Mesenchymal stem cell (in vitro differentiated cells and primary cell): Measurements from ENCODE around the gene BMAL1.

ENCODE experiments used
- DNase-seq: peaks from one replicate; pipeline ENCODE4 v3.0.0-alpha.2; 2013
- H2AFZ ChIP-seq: one replicate; pipeline ENCODE4 v1.6.1; 2013; ENCODE audit warnings: low read depth, mild to moderate bottlenecking, control low read depth, inconsistent platforms, low read length, moderate library complexity
- H2AK5ac ChIP-seq: 2 replicates; pipeline ENCODE4 v1.6.1; 2013; ENCODE audit warnings: low read length, moderate library complexity, mild to moderate bottlenecking, inconsistent platforms; ENCODE audit not compliant: severe bottlenecking
- H2BK120ac ChIP-seq: one replicate; pipeline ENCODE4 v1.6.1; 2013; ENCODE audit warnings: low read depth, mild to moderate bottlenecking, inconsistent platforms, low read length, moderate library complexity
- H2BK12ac ChIP-seq, 2 experiments: one replicate each; pipeline ENCODE4 v1.6.1; 2013; ENCODE audit warnings: inconsistent platforms in 2 of 2, low read length in 2 of 2, mild to moderate bottlenecking in 2 of 2, moderate library complexity in 2 of 2, control low read depth in 1 of 2
- H2BK15ac ChIP-seq: one replicate; pipeline ENCODE4 v1.6.1; 2013; ENCODE audit warnings: mild to moderate bottlenecking, low read depth, inconsistent platforms; ENCODE audit not compliant: poor library complexity, severe bottlenecking
- H2BK5ac ChIP-seq: 2 replicates; pipeline ENCODE4 v1.6.1; 2013; ENCODE audit warnings: low read depth, mild to moderate bottlenecking, low read length, control low read depth, inconsistent platforms; ENCODE audit not compliant: poor library complexity, severe bottlenecking
- H3K14ac ChIP-seq, 2 experiments: one replicate each; pipeline ENCODE4 v1.6.1; 2013; ENCODE audit warnings: inconsistent platforms in 2 of 2, low read length in 2 of 2, control low read depth in 1 of 2, mild to moderate bottlenecking in 1 of 2, moderate library complexity in 1 of 2
- H3K18ac ChIP-seq, 2 experiments: one replicate each; pipeline ENCODE4 v1.6.1; 2013; ENCODE audit warnings: inconsistent platforms in 2 of 2, low read length in 2 of 2, control low read depth in 1 of 2, low read depth in 1 of 2, mild to moderate bottlenecking in 1 of 2
- H3K23ac ChIP-seq, 2 experiments: one replicate each; pipeline ENCODE4 v1.6.1; 2013; ENCODE audit warnings: inconsistent platforms in 2 of 2, low read length in 2 of 2, mild to moderate bottlenecking in 2 of 2, moderate library complexity in 2 of 2, control low read depth in 1 of 2
- H3K27ac ChIP-seq: 2 replicates; pipeline ENCODE4 v1.5.1; 2013; ENCODE audit warnings: mild to moderate bottlenecking, moderate library complexity, low read length, control low read depth, inconsistent platforms; ENCODE audit not compliant: poor library complexity, severe bottlenecking
- H3K27me3 ChIP-seq, 2 experiments: 2 replicates each; pipeline versions ENCODE4 v1.6.1 to v1.7.0; 2013; ENCODE audit warnings: low read length in 2 of 2, mild to moderate bottlenecking in 2 of 2, moderate library complexity in 2 of 2, control low read depth in 1 of 2, inconsistent platforms in 1 of 2; ENCODE audit not compliant: control insufficient read depth in 1 of 2, insufficient read depth in 1 of 2
- H3K36me3 ChIP-seq, 2 experiments: 2 replicates each; pipeline versions ENCODE4 v1.6.1 to v1.7.0; 2013; ENCODE audit warnings: low read length in 2 of 2, control low read depth in 1 of 2, inconsistent platforms in 1 of 2, low read depth in 1 of 2, mild to moderate bottlenecking in 1 of 2; ENCODE audit not compliant: insufficient read depth in 2 of 2, control insufficient read depth in 1 of 2
- H3K4ac ChIP-seq, 2 experiments: one replicate each; pipeline ENCODE4 v1.6.1; 2013; ENCODE audit warnings: inconsistent platforms in 2 of 2, low read length in 2 of 2, mild to moderate bottlenecking in 2 of 2, moderate library complexity in 2 of 2, control low read depth in 1 of 2, low read depth in 1 of 2
- H3K4me1 ChIP-seq: 2 replicates; pipeline ENCODE4 v1.6.1; 2013; ENCODE audit warnings: low read depth, low read length, control low read depth; ENCODE audit not compliant: control insufficient read depth, insufficient read depth
- H3K4me2 ChIP-seq: 2 replicates; pipeline ENCODE4 v1.6.1; 2013; ENCODE audit warnings: low read length, mild to moderate bottlenecking, inconsistent platforms; ENCODE audit not compliant: poor library complexity, severe bottlenecking
- H3K4me3 ChIP-seq, 2 experiments: 2 replicates each; pipeline versions ENCODE4 v1.5.1 to v1.7.0; 2013; ENCODE audit warnings: low read length in 2 of 2, mild to moderate bottlenecking in 2 of 2, control low read depth in 1 of 2, low read depth in 1 of 2; ENCODE audit not compliant: insufficient read depth in 1 of 2
- H3K79me1 ChIP-seq: replicated peaks from 2 replicates; pipeline ENCODE4 v1.6.1; 2013; ENCODE audit warnings: mild to moderate bottlenecking, control low read depth, low read length, inconsistent platforms; ENCODE audit not compliant: poor library complexity, severe bottlenecking
- H3K9ac ChIP-seq: 2 replicates; pipeline ENCODE4 v1.7.0; 2013; ENCODE audit warnings: mild to moderate bottlenecking, low read length, moderate library complexity
- H3K9me3 ChIP-seq: 2 replicates; pipeline ENCODE4 v1.7.0; 2013; ENCODE audit warnings: mild to moderate bottlenecking, low read length; ENCODE audit not compliant: control insufficient read depth
- H4K8ac ChIP-seq: one replicate; pipeline ENCODE4 v1.6.1; 2013; ENCODE audit warnings: inconsistent platforms, mild to moderate bottlenecking, low read length, moderate library complexity
- H4K91ac ChIP-seq: one replicate; pipeline ENCODE4 v1.6.1; 2013; ENCODE audit warnings: mild to moderate bottlenecking, low read length, inconsistent platforms
- WGBS: methylation state at CpG from one replicate; pipeline ENCODE4 v1.1.7; 2013; ENCODE audit warnings: mixed read lengths; 5-methylcytosine and 5-hydroxymethylcytosine counted together

Gene BMAL1

GRCh38 chr11:13368041-13368446 is 90.5 kb downstream of the BMAL1 start:
- Histone ChIP-seq H2AFZ (no peak overlapping the region), H3K79me1 (no peaks in the 10 kb centered on the region), H2BK15ac (no peak overlapping the region), H3K36me3 (peaks cover 16 to 87% of the 10 kb centered on the region in 2 experiments), H3K9me3 (no peaks in the 10 kb centered on the region), H2BK12ac (no peak overlapping the region), H3K27me3 (no peaks in the 10 kb centered on the region), H2AK5ac (no peak overlapping the region), H4K8ac (no peak overlapping the region), H2BK120ac (no peak overlapping the region), H3K14ac (no peak overlapping the region), H2BK5ac (no peak overlapping the region), H3K4me2 (no peak overlapping the region), H3K23ac (no peak overlapping the region), H3K4me1 (peaks cover 24% of the 10 kb centered on the region), H3K4me3 (no peak overlapping the region), H3K9ac (no peak overlapping the region), H3K18ac (no peak overlapping the region), H4K91ac (no peak overlapping the region), H3K4ac (no peak overlapping the region), H3K27ac (peak overlapping the region; percentile 87)
- DNase-seq, result no peak
- 80% methylated on average over 5 of the region's 5 CpGs for WGBS

- no peak overlapping the region for H3K9ac ChIP-seq
- peaks cover 10% of the 10 kb centered on the region for H3K4me1 ChIP-seq
- H3K36me3 ChIP-seq, result peaks cover 34 to 99% of the 10 kb centered on the region in 2 experiments
- no peak overlapping the region for H3K4ac ChIP-seq
- H2BK5ac ChIP-seq, result no peak overlapping the region
- H3K4me3 ChIP-seq, result no peak overlapping the region
- H3K9me3 ChIP-seq, result no peaks in the 10 kb centered on the region
- H3K79me1 ChIP-seq, result no peaks in the 10 kb centered on the region
- H3K27me3 ChIP-seq, result no peaks in the 10 kb centered on the region
- H4K8ac ChIP-seq, result no peak overlapping the region
- H4K91ac ChIP-seq, result no peak overlapping the region
- H3K4me2 ChIP-seq, result no peak overlapping the region
- no peak for DNase-seq
- no peak overlapping the region for H3K27ac ChIP-seq
- no peak overlapping the region for H3K23ac ChIP-seq
- H3K18ac ChIP-seq, result no peak overlapping the region
- H2AK5ac ChIP-seq, result no peak overlapping the region
- no peak overlapping the region for H2BK15ac ChIP-seq
- no peak overlapping the region for H2BK12ac ChIP-seq
- H2AFZ ChIP-seq, result no peak overlapping the region
- no peak overlapping the region for H3K14ac ChIP-seq
- H2BK120ac ChIP-seq, result no peak overlapping the region
- 96% methylated on average over 2 of the region's 2 CpGs for WGBS
Observed at GRCh38 chr11:13373216-13373615, 95.6 kb downstream of the BMAL1 start.

GRCh38 chr11:13375798-13376197 is 98.2 kb downstream of the BMAL1 start:
- Histone ChIP-seq H3K18ac (no peak overlapping the region), H3K14ac (no peak overlapping the region), H3K4me3 (no peak overlapping the region), H3K27ac (no peak overlapping the region), H3K9ac (no peak overlapping the region), H2AFZ (no peak overlapping the region), H3K79me1 (no peaks in the 10 kb centered on the region), H2BK5ac (no peak overlapping the region), H2BK12ac (no peak overlapping the region), H2BK120ac (no peak overlapping the region), H3K27me3 (no peaks in the 10 kb centered on the region), H4K91ac (peak overlapping the region; percentile 2), H3K9me3 (no peaks in the 10 kb centered on the region), H3K4me1 (no peaks in the 10 kb centered on the region), H3K23ac (no peak overlapping the region), H3K36me3 (peaks cover 30 to 99% of the 10 kb centered on the region in 2 experiments), H3K4me2 (no peak overlapping the region), H4K8ac (no peak overlapping the region), H2AK5ac (no peak overlapping the region), H2BK15ac (no peak overlapping the region), H3K4ac (no peak overlapping the region)
- DNase-seq, result no peak

- 82% methylated on average over 5 of the region's 5 CpGs for WGBS
- Histone ChIP-seq H3K23ac (no peak overlapping the region), H2BK15ac (no peak overlapping the region), H3K4ac (no peak overlapping the region), H3K27me3 (no peaks in the 10 kb centered on the region), H2BK120ac (no peak overlapping the region), H3K79me1 (no peaks in the 10 kb centered on the region), H3K4me3 (no peak overlapping the region), H2AK5ac (no peak overlapping the region), H4K8ac (no peak overlapping the region), H3K9me3 (no peaks in the 10 kb centered on the region), H3K18ac (no peak overlapping the region), H2AFZ (no peak overlapping the region), H3K36me3 (peaks cover 33 to 99% of the 10 kb centered on the region in 2 experiments), H3K9ac (no peak overlapping the region), H2BK12ac (no peak overlapping the region), H3K4me1 (no peaks in the 10 kb centered on the region), H2BK5ac (no peak overlapping the region), H3K4me2 (no peak overlapping the region), H4K91ac (no peak overlapping the region), H3K27ac (no peak overlapping the region), H3K14ac (no peak overlapping the region)
- no peak for DNase-seq
Observed at GRCh38 chr11:13376402-13376801, 98.8 kb downstream of the BMAL1 start.
